Left lung (tissue), 10 donors: Measurements from ENCODE around the gene SH2D5. TPM values are rescaled to one million over a fixed set of nuclear protein-coding genes. Genes with fewer than 3 reads are reported as not detected.
"Not testable (repeated sequence)": the region's sequence is repeated elsewhere in the genome, so short reads cannot be mapped to it uniquely, and the experiment has no call there.

Experiments
- ATAC-seq: fragments of 200-7000 bp; cut with Tn5 transposase; one replicate; pipeline ENCODE4 v1.9.1; 2020; ENCODE audit warnings: moderate library complexity
- DNase-seq, 4 donors: peaks; one replicate each; pipeline ENCODE4 v3.0.0-alpha.2; 2013 to 2020
- H3K27ac ChIP-seq, 2 donors: fragments of 200-600 bp; sonication (generic) in 1 of 2; one replicate each; pipeline versions ENCODE4 v1.5.0 to v1.8.0; 2020 to 2021
- H3K27me3 ChIP-seq, 2 donors: fragments of 200-600 bp; sonication (generic) in 1 of 2; one replicate each; pipeline versions ENCODE4 v1.5.0 to v1.8.0; 2020 to 2021
- H3K36me3 ChIP-seq, 2 donors: fragments of 200-600 bp; sonication (generic) in 1 of 2; one replicate each; pipeline versions ENCODE4 v1.5.0 to v1.8.0; 2020 to 2021
- H3K4me1 ChIP-seq, 2 donors: fragments of 200-600 bp; one replicate each; pipeline ENCODE4 v1.8.0; 2021
- H3K4me3 ChIP-seq, 2 donors: fragments of 200-600 bp; sonication (generic) in 1 of 2; one replicate each; pipeline versions ENCODE4 v1.5.0 to v1.8.0; 2020 to 2021; ENCODE audit warnings: mild to moderate bottlenecking in 1 of 2
- H3K9me3 ChIP-seq, 2 donors: fragments of 200-600 bp; sonication (generic) in 1 of 2; one replicate each; pipeline versions ENCODE4 v1.5.0 to v1.8.0; 2020 to 2021
- CTCF ChIP-seq, 2 donors: fragments of 200-600 bp; sonication (generic) in 1 of 2; IDR thresholded peaks; one replicate each; pipeline versions ENCODE4 v1.5.0 to v1.8.0; 2021; ENCODE audit warnings: antibody characterized with exemption in 2 of 2
- intact Hi-C, 2 donors: fragments of 100-400 bp; cut with DNase I; formaldehyde crosslinking; loops; one replicate each; pipeline versions ENCODE4 v1.11.2 to v1.14.2; 2022
- polyA plus RNA-seq, 6 donors: library from polyadenylated mRNA; unstranded; fragments of 120-200 nt; gene quantifications; one replicate each; pipeline ENCODE4 v1.2.1, GENCODE V29; 2013; ENCODE audit not compliant: insufficient read length in 6 of 6
- total RNA-seq, 2 donors: library from RNA; stranded (reverse); fragmentation: NEBNext Ultra II Directional; extraction: Animal tissue kit (Norgen Biotek cat#: 25700); gene quantifications; one replicate each; pipeline ENCODE4 v1.2.1, GENCODE V29; 2021
- donor health status: DM: no; HTN: yes; CAD: no.
- donor health status: DM: no; HTN: no; CAD: no.

Gene SH2D5
- total and polyA plus RNA-seq, 8 donors, result 0.06 to 1.8 (median 0.12) TPM; not detected in 1

DNA sequence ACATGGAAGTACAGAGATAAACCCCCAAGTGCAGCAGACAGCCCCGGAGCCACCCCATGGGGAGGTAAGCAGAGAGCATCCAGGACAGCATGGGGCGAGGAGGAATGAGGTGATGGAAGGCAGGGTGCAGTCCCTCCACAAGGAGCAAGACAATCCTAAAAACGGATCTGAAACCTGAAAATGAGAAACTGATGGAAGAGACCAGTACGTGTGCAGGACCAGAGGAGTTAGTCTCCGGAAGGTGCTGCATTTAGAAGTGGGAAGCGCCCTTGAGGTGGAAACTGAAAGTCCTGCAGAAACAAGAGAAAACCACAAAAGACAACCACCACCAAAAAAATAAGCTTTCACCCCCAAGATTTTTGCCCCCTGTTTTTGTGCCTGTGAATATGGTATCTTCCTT, 53.9 kb downstream of the SH2D5 start:
- DNase-seq, result no peak
- no peak for ATAC-seq
- no peak overlapping the region for H3K4me3 ChIP-seq
- H3K4me1 ChIP-seq, result peaks cover 0 to 6% of the 10 kb centered on the region in 2 donors
- no peak for TF ChIP-seq CTCF (IDR thresholded peaks at IDR 0.05)
- no peaks in the 10 kb centered on the region for H3K36me3 ChIP-seq
- intact Hi-C loops, result no loop called here
- no peak overlapping the region for H3K27ac ChIP-seq
- no peaks in the 10 kb centered on the region for H3K9me3 ChIP-seq
- H3K27me3 ChIP-seq, result no peaks in the 10 kb centered on the region

GRCh38 chr1:20673626-20674025, 58.9 kb downstream of the SH2D5 start:
- H3K27me3 ChIP-seq, ATAC-seq, DNase-seq, H3K4me3 ChIP-seq, H3K36me3 ChIP-seq, H3K9me3 ChIP-seq, H3K27ac ChIP-seq, intact Hi-C loops, H3K4me1 ChIP-seq: not testable (repeated sequence)

- Histone ChIP-seq H3K4me1 (no peaks in the 10 kb centered on the region), H3K4me3 (no peak overlapping the region), H3K27me3 (no peaks in the 10 kb centered on the region), H3K9me3 (no peaks in the 10 kb centered on the region), H3K27ac (no peak overlapping the region), H3K36me3 (peaks cover 0 to 8% of the 10 kb centered on the region in 2 donors)
- DNase-seq, result no peak
- TF ChIP-seq CTCF (IDR thresholded peaks at IDR 0.05), result no peak
- intact Hi-C loops, result no loop called here
- no peak for ATAC-seq
Observed at GRCh38 chr1:20672265-20672632, 60.3 kb downstream of the SH2D5 start.

DNA sequence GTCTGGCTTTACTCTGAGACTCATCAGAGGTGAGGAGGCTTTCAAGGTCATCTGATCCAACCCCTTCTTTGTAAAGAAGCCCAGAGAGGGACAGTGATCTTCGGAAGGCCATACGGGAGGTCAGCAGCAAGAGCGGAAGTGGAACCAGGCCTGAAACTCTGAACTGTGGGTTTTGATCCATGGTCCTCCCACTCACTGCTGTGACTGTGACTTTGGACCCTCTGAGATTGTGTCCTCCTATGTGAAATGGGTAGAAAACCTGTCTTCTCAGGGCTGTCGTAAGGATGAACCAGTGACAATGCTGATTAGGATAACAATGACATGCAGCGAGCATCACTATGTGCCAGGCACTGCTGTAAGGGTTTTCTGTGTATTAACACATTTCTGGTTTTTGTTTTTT, 61.6 kb downstream of the SH2D5 start:
- Histone ChIP-seq H3K36me3 (peaks cover 0 to 8% of the 10 kb centered on the region in 2 donors), H3K4me3 (no peak overlapping the region), H3K9me3 (no peaks in the 10 kb centered on the region), H3K4me1 (no peaks in the 10 kb centered on the region), H3K27ac (no peak overlapping the region), H3K27me3 (no peaks in the 10 kb centered on the region)
- DNase-seq, result no peak
- intact Hi-C loops, result no loop called here
- ATAC-seq, result no peak
- no peak for TF ChIP-seq CTCF (IDR thresholded peaks at IDR 0.05)

Other genes with a start within 250 kb of the SH2D5 start
- 10 to 100 TPM; 17.9 to 42.2 TPM for gene CAMK2N1, start 246.5 kb downstream of the SH2D5 start, total RNA-seq
- gene CAMK2N1, start 246.5 kb downstream of the SH2D5 start, polyA plus RNA-seq, result 10 to 100 TPM; 53.9 to 91.0 (median 64.6) TPM
- 10 to 100 TPM; 27.8 to 36.0 TPM for gene MUL1, start 224.6 kb downstream of the SH2D5 start, total RNA-seq
- gene MUL1, start 224.6 kb downstream of the SH2D5 start, polyA plus RNA-seq, result 10 to 100 TPM; 22.0 to 26.2 (median 24.2) TPM
- 1 to 10 TPM in 1 of 2 donors, under 1 TPM in 1; 0.73 to 1.1 TPM for gene FAM43B, start 180.1 kb downstream of the SH2D5 start, total RNA-seq
- under 1 TPM; 0.41 to 0.88 (median 0.64) TPM for gene FAM43B, start 180.1 kb downstream of the SH2D5 start, polyA plus RNA-seq
- 10 to 100 TPM in 1 of 2 donors, 1 to 10 TPM in 1; 2.2 to 12.2 TPM for gene CDA, start 143.6 kb downstream of the SH2D5 start, total RNA-seq
- gene CDA, start 143.6 kb downstream of the SH2D5 start, polyA plus RNA-seq, result 1 to 10 TPM in 1 of 6 donors, under 1 TPM in 5; 0.36 to 1.5 (median 0.56) TPM
- gene PINK1, start 99.2 kb downstream of the SH2D5 start, total RNA-seq, result 10 to 100 TPM; 39.1 to 56.3 TPM
- gene PINK1, start 99.2 kb downstream of the SH2D5 start, polyA plus RNA-seq, result 10 to 100 TPM; 28.6 to 39.0 (median 33.8) TPM
- 100 to 1,000 TPM; 211 to 246 TPM for gene DDOST, start 71.3 kb downstream of the SH2D5 start, total RNA-seq
- 100 to 1,000 TPM; 189 to 212 (median 201) TPM for gene DDOST, start 71.3 kb downstream of the SH2D5 start, polyA plus RNA-seq
- 1 to 10 TPM; 4.1 to 4.5 TPM for gene KIF17, start 14.7 kb downstream of the SH2D5 start, total RNA-seq
- gene KIF17, start 14.7 kb downstream of the SH2D5 start, polyA plus RNA-seq, result 10 to 100 TPM in 1 of 6 donors, 1 to 10 TPM in 5; 5.3 to 12.1 (median 8.5) TPM
- gene HP1BP3, start 54.6 kb upstream of the SH2D5 start, total RNA-seq, result 100 to 1,000 TPM; 158 to 185 TPM
- gene HP1BP3, start 54.6 kb upstream of the SH2D5 start, polyA plus RNA-seq, result 100 to 1,000 TPM; 349 to 444 (median 388) TPM